HG03571 (cell line): Measurements from ENCODE around the gene WWC1.

ENCODE experiments used
- ATAC-seq: cut with Tn5 transposase; IDR thresholded peaks from one replicate; pipeline ENCODE4 v1.9.1; 2021; ENCODE audit not compliant: unreplicated experiment

Gene WWC1

DNA sequence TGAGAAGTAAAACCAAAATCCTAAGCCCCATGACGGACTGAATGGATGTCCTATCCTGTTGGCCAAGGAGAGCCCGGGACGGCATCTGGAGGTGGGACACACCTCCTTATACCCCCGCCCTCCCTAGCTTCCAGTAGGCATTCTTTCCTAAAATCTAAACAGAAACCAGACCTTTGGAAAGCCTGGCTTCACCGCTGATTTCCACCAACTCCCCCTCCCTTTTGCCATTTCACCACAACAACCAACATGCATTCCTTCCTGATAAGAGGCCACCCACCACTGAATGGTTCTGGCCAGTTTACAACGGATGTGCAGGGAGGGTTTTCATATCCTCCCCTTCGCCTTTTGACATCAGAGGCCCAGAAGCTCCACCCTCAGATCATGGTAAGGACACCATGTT is 185.6 kb downstream of the WWC1 start:
- no peak for ATAC-seq

DNA sequence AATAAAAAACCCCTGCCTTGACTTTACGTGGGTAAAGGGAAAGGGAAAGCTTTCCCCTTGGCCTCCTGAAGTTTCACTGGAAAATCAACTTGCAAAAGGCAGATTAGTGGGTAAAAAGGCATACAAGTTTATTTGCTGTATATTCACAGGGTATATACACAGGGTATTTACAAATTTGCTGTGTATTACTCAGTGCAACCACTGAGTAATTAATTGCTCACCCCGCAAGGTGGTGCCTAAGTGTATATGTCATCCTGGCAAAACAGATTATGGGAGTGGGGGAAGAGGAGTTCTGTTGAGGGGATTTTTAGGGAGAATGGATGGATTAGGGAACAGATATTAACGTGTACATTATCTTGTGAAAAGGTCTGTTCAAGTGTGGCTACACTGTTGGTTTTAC is 187.7 kb downstream of the WWC1 start:
- no peak for ATAC-seq

DNA sequence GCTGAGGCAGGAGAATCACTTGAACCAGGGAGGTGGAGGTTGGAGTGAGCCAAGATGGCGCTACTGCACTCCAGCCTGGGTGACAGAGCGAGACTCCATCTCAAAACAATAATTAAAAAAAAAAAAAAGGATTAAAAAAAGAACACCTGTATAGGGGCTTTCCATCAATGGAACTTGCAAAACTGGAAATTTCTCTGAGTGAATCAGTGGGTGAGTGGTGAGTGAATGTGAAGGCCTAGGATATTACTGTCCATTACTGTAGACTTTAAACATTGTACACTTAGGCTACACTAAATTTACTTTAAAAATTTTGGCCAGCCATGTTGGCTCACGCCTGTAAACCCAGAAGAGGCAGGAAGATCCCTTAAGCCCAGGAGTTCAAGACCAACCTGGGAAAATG is 189.2 kb downstream of the WWC1 start:
- ATAC-seq: no peak

DNA sequence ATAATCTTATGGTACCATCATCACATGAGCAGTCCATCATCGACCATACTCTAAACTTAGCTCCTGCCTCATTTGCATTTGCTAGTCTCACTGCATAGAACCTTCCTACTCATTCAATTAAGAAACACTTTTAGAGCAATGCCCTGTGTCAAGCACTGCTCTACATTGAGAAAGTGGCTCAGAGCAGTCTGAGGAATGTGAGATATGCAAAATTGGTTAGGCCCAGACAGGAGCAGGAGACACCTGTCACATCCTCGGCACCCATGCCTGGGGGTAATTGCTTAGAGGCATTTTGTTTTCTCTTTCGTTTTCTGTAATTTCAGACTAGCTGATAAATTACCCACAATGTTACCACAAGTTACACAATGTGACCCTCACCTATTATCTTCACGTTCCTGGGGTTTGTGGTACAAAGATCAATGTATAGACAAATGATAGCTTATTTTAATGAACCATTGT is 189.9 kb downstream of the WWC1 start:
- peak; percentile 82 for ATAC-seq

DNA sequence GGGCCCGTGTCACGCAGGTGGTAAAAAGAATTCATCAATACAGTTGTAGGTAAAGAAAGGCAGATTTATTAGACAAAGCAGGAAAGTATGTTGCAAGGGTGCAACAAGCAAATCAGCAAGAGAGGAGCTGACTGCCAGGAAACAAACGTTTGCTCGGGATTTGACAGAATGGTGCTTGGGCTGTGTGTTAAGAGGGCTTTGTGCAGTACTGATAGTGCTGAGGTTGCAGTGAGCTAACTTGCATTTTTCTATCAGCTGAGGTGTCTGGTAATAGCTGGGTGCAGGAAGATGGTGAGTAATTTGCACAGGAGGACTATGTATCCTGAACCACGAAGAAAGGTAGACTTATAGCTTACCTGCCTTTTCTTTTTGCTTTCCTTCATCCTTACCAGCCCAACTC is 190.9 kb downstream of the WWC1 start:
- no peak for ATAC-seq

DNA sequence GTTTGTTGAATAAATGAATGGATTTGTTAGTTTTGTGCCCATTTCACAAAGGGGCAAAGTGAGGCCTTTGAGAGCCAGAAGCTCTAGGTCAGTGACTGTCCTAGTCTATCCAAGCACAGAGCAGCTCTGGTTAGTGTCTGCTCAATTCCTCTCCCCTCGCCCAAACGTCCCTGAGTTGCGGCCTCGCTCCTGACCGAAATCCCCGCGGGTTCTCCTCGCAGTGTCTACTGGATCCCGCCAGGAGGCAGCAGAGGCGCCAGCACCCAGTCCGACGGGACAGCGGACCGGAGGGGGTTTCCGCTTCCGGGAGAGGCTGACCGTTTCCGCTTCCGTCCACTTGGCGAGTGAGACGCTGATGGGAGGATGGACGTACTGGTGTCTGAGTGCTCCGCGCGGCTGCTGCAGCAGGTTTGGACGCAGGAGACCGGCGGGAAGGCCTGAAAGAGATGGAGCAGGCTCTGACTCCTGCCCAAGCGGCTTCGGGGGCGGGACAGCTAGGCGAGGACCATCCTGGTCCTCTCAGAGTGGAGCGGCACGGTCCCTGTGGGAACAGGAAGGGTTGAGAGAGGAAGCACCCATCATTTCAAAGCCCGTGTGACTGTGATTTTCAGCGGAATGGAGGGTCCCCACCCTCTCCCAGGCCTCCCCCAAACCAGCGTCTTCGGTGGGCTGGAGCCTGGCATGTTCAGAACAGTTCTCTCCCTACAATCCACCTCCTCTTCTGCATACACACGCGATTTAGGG is 194.9 kb downstream of the WWC1 start, which contains the start of gene RARS1:
TSS of gene RARS1 (plus strand) at position 336 of the 744 bp plus-strand sequence. CDS start at position 364, 28 bp downstream.
- peak; percentile 91 for ATAC-seq

DNA sequence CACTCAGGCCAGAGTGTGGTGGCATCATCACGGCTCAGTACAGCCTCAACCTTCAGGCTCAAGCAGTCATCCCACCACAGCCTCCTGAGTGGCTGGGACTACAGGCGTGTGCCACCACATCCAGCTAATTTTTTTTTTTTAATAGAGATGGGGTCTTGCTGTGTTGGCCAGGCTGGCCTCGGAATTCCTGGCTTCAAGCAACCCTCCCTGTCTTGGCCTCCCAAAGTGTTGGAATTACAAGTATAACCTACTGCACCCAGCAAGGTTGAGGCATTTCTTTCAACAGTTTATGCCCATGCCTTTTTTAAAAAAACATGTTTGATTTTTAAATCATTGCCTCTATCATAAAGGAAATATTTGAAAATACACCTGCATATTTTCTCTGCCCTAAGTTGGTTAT is 197.6 kb downstream of the WWC1 start:
- ATAC-seq: no peak

DNA sequence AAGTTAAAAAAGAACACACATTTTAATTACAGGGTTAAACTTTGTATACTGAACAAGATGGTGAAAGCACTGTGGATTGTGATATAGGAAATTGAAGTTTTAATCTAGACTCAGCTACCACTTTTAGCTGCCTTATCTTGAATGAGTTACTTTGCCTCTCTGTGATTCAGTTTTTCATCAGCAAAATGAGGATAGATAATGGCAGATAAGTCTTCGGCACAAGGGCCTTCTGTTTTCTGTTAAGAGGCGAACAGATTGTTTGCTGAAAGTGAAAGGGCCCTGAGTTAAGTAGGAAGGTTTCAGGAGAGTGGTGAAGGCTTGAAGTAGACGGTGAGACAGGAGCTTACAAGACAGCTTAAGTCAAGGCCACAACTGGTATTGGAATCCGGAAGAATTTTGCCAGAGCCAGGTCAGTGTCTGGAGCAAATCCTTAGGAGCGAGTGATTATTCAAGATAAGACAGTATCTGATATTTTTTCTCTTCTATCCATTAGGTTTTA is 202.7 kb downstream of the WWC1 start:
- ATAC-seq: no peak

DNA sequence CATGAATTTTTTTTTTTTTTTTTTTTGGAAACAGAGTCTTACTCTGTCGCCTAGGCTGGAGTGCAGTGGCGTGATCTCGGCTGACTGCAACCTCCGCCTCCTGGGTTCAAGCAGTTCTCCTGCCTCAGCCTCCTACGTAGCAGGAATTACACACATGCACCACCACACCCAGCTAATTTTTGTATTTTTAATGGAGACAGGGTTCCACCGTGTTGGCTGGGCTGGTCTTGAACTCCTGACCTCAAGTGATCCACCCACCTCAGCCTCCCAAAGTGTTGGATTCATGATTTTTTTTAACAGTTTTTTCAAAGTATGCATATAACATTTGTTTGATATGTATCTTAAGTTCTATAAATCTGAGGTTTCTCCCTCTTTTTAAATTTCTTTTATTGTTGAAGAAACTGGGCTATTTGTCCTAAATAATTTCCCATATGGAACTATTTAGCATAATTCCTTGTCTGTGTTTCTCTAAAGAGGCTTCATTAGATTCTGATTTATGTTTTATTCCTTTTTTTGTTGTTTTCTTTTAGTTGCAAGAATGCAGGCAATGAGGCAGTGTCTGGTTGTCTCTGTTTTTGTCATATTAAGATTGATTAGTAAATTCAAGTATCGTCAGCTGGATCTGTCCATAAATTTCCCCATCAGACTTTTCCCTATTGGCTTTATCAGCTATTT is 211.3 kb downstream of the WWC1 start:
- ATAC-seq: no peak

DNA sequence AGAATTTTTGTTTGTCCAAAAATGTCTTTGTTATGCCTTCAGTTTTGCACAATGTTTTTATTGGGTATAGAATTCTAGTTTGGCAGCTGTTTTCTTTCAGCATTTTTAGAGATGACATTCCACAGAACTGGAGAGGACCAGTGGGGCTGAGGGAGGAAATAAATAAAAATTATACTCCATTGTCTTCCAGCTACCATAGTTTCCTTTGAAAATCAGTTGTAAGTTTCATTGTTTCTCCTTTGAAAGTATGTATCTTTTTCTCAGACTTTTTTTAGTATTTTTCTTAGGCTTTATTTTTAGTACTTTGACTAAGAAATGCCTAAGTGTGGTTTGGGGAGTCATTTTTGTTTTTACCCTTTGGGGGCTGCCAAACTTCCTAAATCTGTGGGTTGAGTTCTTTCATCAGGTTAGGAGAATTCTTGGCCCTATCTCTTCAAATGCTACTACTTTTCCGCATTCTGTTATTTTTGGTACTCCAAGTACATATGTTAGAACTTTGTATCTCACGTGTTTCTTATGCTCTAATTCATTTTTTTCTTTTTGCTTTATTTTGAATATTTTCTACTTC is 222.5 kb downstream of the WWC1 start:
- ATAC-seq: no peak
